ENCODE data around the gene DIDO1.

DNA sequence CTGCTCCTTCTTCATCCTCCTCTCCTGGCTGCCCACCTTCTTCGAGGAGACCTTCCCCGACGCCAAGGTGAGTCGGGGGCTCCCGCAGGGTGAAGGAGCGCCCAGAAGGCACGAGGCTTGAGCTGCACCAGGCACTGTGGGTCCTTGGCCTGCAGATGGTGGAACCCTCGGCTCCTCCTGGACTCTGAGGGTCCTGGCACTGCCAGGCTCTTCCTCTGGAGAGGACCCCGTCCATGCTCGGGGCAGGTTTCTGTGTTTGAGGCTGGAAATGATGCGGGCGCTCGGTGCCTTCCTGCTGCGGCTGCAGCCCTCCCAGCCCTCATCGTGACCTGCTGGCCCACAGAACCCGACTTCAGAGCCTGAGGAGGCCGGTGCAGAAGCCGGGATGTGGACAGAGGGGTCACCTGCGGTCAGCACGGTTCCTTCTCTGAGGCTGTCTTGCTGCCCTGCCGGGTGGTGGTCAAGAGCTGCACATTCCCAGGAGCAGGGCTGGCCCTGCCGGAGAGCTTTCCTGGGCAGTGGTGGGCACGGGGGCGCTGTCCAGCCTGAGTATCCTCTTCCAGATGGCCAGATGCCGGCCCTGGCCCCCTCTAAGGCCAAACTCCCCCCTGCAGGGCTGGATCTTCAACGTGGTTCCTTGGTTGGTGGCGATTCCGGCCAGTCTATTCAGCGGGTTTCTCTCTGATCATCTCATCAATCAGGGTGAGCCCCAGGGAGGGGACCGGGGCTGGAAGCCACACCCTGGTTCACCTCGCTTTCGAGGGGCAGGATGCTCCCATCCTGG is 37.5 kb upstream of the DIDO1 start:
- no peak for TF ChIP-seq POLR2A (IDR thresholded peaks at IDR 0.05; ENCODE audit: low read length)
- no peak for TF ChIP-seq GATA1 (IDR thresholded peaks at IDR 0.05; ENCODE audit: low read depth, low read length)

Data from erythroblast (primary cell).